Esophagus muscularis mucosa (tissue), 4 donors: ENCODE measurements around the gene PDE6H. TPM values are rescaled to one million over a fixed set of nuclear protein-coding genes. Genes with fewer than 3 reads are reported as not detected.

Experiments used
- DNase-seq: peaks from one replicate; pipeline ENCODE4 v3.0.0-alpha.2; 2017; ENCODE audit errors: extremely low spot score
- H3K27ac ChIP-seq, 4 donors: fragments of 200-600 bp; sonication (generic); replicated peaks in 1 of 4; 1 replicate in 3 of 4; 2 replicates in 1 of 4; pipeline ENCODE4 v1.5.1; 2016 to 2019; ENCODE audit warnings: mild to moderate bottlenecking in 1 of 4
- H3K27me3 ChIP-seq, 4 donors: fragments of 200-600 bp; sonication (generic); one replicate each; pipeline versions ENCODE4 v1.5.1 to v1.6.0; 2016 to 2019
- H3K36me3 ChIP-seq, 4 donors: fragments of 200-600 bp; sonication (generic); one replicate each; pipeline ENCODE4 v1.5.1; 2016 to 2019
- H3K4me1 ChIP-seq, 4 donors: fragments of 200-600 bp; sonication (generic); one replicate each; pipeline ENCODE4 v1.5.1; 2016 to 2019
- H3K4me3 ChIP-seq, 4 donors: fragments of 200-600 bp; sonication (generic); 1 replicate in 2 of 4; 2 replicates in 2 of 4; pipeline ENCODE4 v1.5.1; 2016 to 2019; ENCODE audit warnings: mild to moderate bottlenecking in 4 of 4, moderate library complexity in 1 of 4
- H3K9me3 ChIP-seq, 4 donors: fragments of 200-600 bp; sonication (generic); 1 replicate in 3 of 4; 2 replicates in 1 of 4; pipeline ENCODE4 v1.5.1; 2016 to 2019
- CTCF ChIP-seq, 3 experiments: fragments of 200-600 bp in 2 of 3; fragments of 450-650 bp in 1 of 3; sonication (generic) in 2 of 3; IDR thresholded peaks; one replicate each; pipeline ENCODE4 v1.5.1; 2017 to 2019; ENCODE audit warnings: antibody characterized with exemption in 3 of 3, mild to moderate bottlenecking in 2 of 3, moderate library complexity in 1 of 3
- EP300 ChIP-seq: sonication (generic); formaldehyde crosslinking; IDR thresholded peaks from one replicate; pipeline ENCODE4 v1.6.1; 2017; ENCODE audit warnings: antibody characterized with exemption
- POLR2A ChIP-seq: fragments of 450-650 bp; IDR thresholded peaks from one replicate; pipeline ENCODE4 v1.6.1; 2017; ENCODE audit warnings: antibody characterized with exemption, moderate library complexity, mild to moderate bottlenecking, low read depth
- POLR2AphosphoS5 ChIP-seq, 2 donors: sonication (generic); formaldehyde crosslinking; IDR thresholded peaks; one replicate each; pipeline ENCODE4 v1.6.1; 2017; ENCODE audit warnings: antibody characterized with exemption in 2 of 2
- WGBS: methylation state at CpG from one replicate; pipeline ENCODE4 v1.1.5; 2018; 5-methylcytosine and 5-hydroxymethylcytosine counted together
- intact Hi-C: fragments of 100-400 bp; cut with DNase I; formaldehyde crosslinking; loops from one replicate; pipeline ENCODE4 v1.15.1; 2023
- total RNA-seq, 4 donors: library from RNA; depleted of rRNA; stranded (reverse); fragments of >200 nt; gene quantifications; one replicate each; pipeline versions ENCODE4 v1.1.0 to v1.2.1, GENCODE V29; 2016

The PDE6H gene
- total RNA-seq, 4 donors from 2014 or later: not detected

GRCh38 chr12:14979468-14979867 lies 6.6 kb downstream of the PDE6H start:
- no peak for TF ChIP-seq POLR2AphosphoS5 (IDR thresholded peaks at IDR 0.05)
- TF ChIP-seq POLR2A: no peak
- TF ChIP-seq EP300: no peak
- no peak for TF ChIP-seq CTCF (IDR thresholded peaks at IDR 0.05)
- Histone ChIP-seq H3K4me3 (no peak overlapping the region), H3K9me3 (no peaks in the 10 kb centered on the region)

DNA sequence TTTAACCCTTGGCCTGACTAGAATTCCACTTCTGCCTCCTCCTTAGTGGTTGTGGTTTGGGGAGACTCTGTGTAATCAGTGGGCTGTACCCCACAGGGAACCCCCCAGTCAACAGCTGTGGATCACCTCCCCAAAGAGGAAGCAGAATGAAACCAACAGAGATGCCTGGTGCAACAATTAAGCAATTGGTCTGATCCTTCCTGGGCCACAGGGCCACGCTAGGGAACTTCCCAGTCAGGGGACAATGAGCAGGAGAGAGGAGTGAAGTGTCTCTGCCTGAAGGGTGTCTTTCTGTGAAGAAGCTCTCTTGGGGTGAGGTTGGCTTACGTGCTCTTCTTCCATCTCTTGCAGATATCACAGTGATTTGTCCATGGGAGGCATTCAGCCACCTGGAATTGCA lies 8.2 kb downstream of the PDE6H start:
- intact Hi-C loops: no loop called here
- no peak overlapping the region for H3K4me3 ChIP-seq
- no peak for TF ChIP-seq EP300
- no peak for TF ChIP-seq CTCF (IDR thresholded peaks at IDR 0.05)
- TF ChIP-seq POLR2A: no peak
- no peak for TF ChIP-seq POLR2AphosphoS5 (IDR thresholded peaks at IDR 0.05)
- H3K4me1 ChIP-seq: peaks cover 0 to 4% (median 0%) of the 10 kb centered on the region in 4 donors
- no peaks in the 10 kb centered on the region for H3K27me3 ChIP-seq
- H3K9me3 ChIP-seq: no peaks in the 10 kb centered on the region
- DNase-seq: no peak
- no peaks in the 10 kb centered on the region for H3K36me3 ChIP-seq
- WGBS: 100% methylated on average over 2 of the region's 2 CpGs
- no peak overlapping the region for H3K27ac ChIP-seq

More at GRCh38 chr12:14979468-14979867, 6.6 kb downstream of the PDE6H start:
- no peaks in the 10 kb centered on the region for H3K36me3 ChIP-seq
- no peak for DNase-seq
- intact Hi-C loops: no loop called here
- no peak overlapping the region for H3K27ac ChIP-seq
- no peaks in the 10 kb centered on the region for H3K27me3 ChIP-seq
- H3K4me1 ChIP-seq: peaks cover 0 to 4% (median 0%) of the 10 kb centered on the region in 4 donors

- TF ChIP-seq EP300: no peak
- TF ChIP-seq POLR2A: no peak
- no peak for TF ChIP-seq CTCF (IDR thresholded peaks at IDR 0.05)
- TF ChIP-seq POLR2AphosphoS5 (IDR thresholded peaks at IDR 0.05): no peak
- Histone ChIP-seq H3K27ac (no peak overlapping the region), H3K4me1 (peaks cover 0 to 4% (median 0%) of the 10 kb centered on the region in 4 donors), H3K4me3 (no peak overlapping the region), H3K9me3 (no peaks in the 10 kb centered on the region), H3K36me3 (no peaks in the 10 kb centered on the region), H3K27me3 (no peaks in the 10 kb centered on the region)
- WGBS: 84% methylated on average over 1 of the region's 1 CpG
- DNase-seq: no peak
- intact Hi-C loops: no loop called here
These were observed 9.7 kb downstream of the PDE6H start for GRCh38 chr12:14982562-14982961.

- TF ChIP-seq EP300 (no peak), CTCF (IDR thresholded peaks at IDR 0.05) (no peak), POLR2A (no peak)
- WGBS: 63% methylated on average over 2 of the region's 2 CpGs
- peaks cover 0 to 4% (median 0%) of the 10 kb centered on the region in 4 donors for H3K4me1 ChIP-seq
- no peaks in the 10 kb centered on the region for H3K9me3 ChIP-seq
- no peak overlapping the region for H3K27ac ChIP-seq
- DNase-seq: no peak
- no peaks in the 10 kb centered on the region for H3K27me3 ChIP-seq
- intact Hi-C loops: no loop called here
- H3K36me3 ChIP-seq: no peaks in the 10 kb centered on the region
- no peak overlapping the region for H3K4me3 ChIP-seq
These were observed 10.1 kb downstream of the PDE6H start for GRCh38 chr12:14982991-14983390.

- Histone ChIP-seq H3K27ac (no peak overlapping the region), H3K4me1 (peaks cover 0 to 4% (median 0%) of the 10 kb centered on the region in 4 donors), H3K27me3 (no peaks in the 10 kb centered on the region), H3K36me3 (no peaks in the 10 kb centered on the region), H3K9me3 (no peaks in the 10 kb centered on the region), H3K4me3 (no peak overlapping the region)
- 82% methylated on average over 1 of the region's 1 CpG for whole genome bisulfite sequencing
- intact Hi-C loops: no loop called here
- no peak for DNase-seq
- TF ChIP-seq CTCF (IDR thresholded peaks at IDR 0.05) (no peak), POLR2A (no peak), POLR2AphosphoS5 (IDR thresholded peaks at IDR 0.05) (no peak), EP300 (no peak)
These were observed 11.2 kb downstream of the PDE6H start for GRCh38 chr12:14984036-14984435.
